ENCODE measurements around the gene BLTP2. TPM values are rescaled to one million over a fixed set of nuclear protein-coding genes. Genes with fewer than 3 reads are reported as not detected.

The BLTP2 gene
- total RNA-seq, 1 experiment from 2014 or later = 137 TPM

GRCh38 chr17:28626818-28627217 lies 18.1 kb downstream of the BLTP2 start:
- DNase-seq = no peak
- H2BK20ac ChIP-seq (ENCODE audit: low read depth, low read length, poor library complexity, severe bottlenecking) = no peak overlapping the region
- H3K56ac ChIP-seq (ENCODE audit: insufficient read length, low read depth, low read length) = no peak overlapping the region
- H4K20me1 ChIP-seq (ENCODE audit: control insufficient read depth, insufficient read depth, insufficient read length) = no peaks in the 10 kb centered on the region
- no peaks in the 10 kb centered on the region; the same call in 1 of the 2 replicates for H3K27me3 Mint-ChIP-seq (ENCODE audit: low read depth)
- no peaks in the 10 kb centered on the region for H3K9me3 ChIP-seq (ENCODE audit: control insufficient read depth, low read depth, low read length)
- H3K27me3 ChIP-seq (ENCODE audit: insufficient read depth, low read length) = no peaks in the 10 kb centered on the region
- H3K4me2 ChIP-seq (ENCODE audit: insufficient read depth, insufficient read length, low read length) = no peak overlapping the region
- H3K36me3 Mint-ChIP-seq (ENCODE audit: insufficient read depth in 1 of 3, low read depth in 3 of 3) = peaks cover 38 to 81% (median 64%) of the 10 kb centered on the region in 3 experiments; a peak in 6 of 7 replicates
- no peaks in the 10 kb centered on the region for H3K79me1 ChIP-seq (ENCODE audit: insufficient read depth, low read depth, low read length, poor library complexity, severe bottlenecking)
- H4K8ac ChIP-seq (replicated peaks; ENCODE audit: insufficient read length, low read depth, low read length) = no peak overlapping the region
- H3K23me2 ChIP-seq (ENCODE audit: insufficient read length, low read depth, low read length, poor library complexity, severe bottlenecking) = no peaks in the 10 kb centered on the region
- H3K4me1 ChIP-seq (ENCODE audit: insufficient read depth, low read length) = no peaks in the 10 kb centered on the region
- no peak overlapping the region for H2BK5ac ChIP-seq (ENCODE audit: insufficient read length, low read length)
- H3K4ac ChIP-seq (ENCODE audit: low read depth, low read length) = no peak overlapping the region
- no peak overlapping the region for H4K5ac ChIP-seq (ENCODE audit: insufficient read length, low read depth, low read length)
- no peak overlapping the region for H4K91ac ChIP-seq (ENCODE audit: insufficient read length, low read depth, low read length)
- H2AFZ ChIP-seq (ENCODE audit: low read length) = no peak overlapping the region
- H3K4me3 Mint-ChIP-seq = no peak overlapping the region
- TF ChIP-seq CTCF (conservative IDR thresholded peaks at IDR 0.05) = no peak
- H3K27ac ChIP-seq (ENCODE audit: insufficient read length, low read depth, low read length) = no peak overlapping the region
- no peaks in the 10 kb centered on the region for H3K9me3 Mint-ChIP-seq
- H3K4me1 Mint-ChIP-seq = peaks cover 0 to 4% of the 10 kb centered on the region in 2 experiments; a peak in 1 of 4 replicates
- H3T11ph ChIP-seq (ENCODE audit: low read length) = no peak overlapping the region
- no peak overlapping the region for H3K18ac ChIP-seq (ENCODE audit: insufficient read length, low read depth, low read length)
- no peaks in the 10 kb centered on the region for H3K79me2 ChIP-seq (ENCODE audit: insufficient read depth, low read length)
- no CpG with 5 or more reads among the region's 4 CpGs for WGBS (ENCODE audit: extremely low coverage, insufficient read length, low lambda C conversion rate)
- H3K9ac ChIP-seq (ENCODE audit: extremely low read depth, insufficient read length, low read length) = no peak overlapping the region
- no peak overlapping the region for H2AK5ac ChIP-seq (ENCODE audit: insufficient read length, low read length)
- no peak overlapping the region for H2BK15ac ChIP-seq (ENCODE audit: low read depth, low read length)
- H3K23ac ChIP-seq (ENCODE audit: insufficient read length, low read depth, low read length) = no peak overlapping the region
- H2BK12ac ChIP-seq (ENCODE audit: insufficient read length, low read depth, low read length) = no peak overlapping the region
- no peak overlapping the region for H2BK120ac ChIP-seq (ENCODE audit: low read depth, low read length, poor library complexity, severe bottlenecking)
- H3K14ac ChIP-seq (ENCODE audit: insufficient read depth, low read length) = no peak overlapping the region
- no peak overlapping the region for H3K27ac Mint-ChIP-seq
